ENCODE measurements around the gene SEMA5A.

The SEMA5A gene

GRCh38 chr5:9314558-9314957 lies 231.3 kb downstream of the SEMA5A start:
- no peak for DNase-seq

DNA sequence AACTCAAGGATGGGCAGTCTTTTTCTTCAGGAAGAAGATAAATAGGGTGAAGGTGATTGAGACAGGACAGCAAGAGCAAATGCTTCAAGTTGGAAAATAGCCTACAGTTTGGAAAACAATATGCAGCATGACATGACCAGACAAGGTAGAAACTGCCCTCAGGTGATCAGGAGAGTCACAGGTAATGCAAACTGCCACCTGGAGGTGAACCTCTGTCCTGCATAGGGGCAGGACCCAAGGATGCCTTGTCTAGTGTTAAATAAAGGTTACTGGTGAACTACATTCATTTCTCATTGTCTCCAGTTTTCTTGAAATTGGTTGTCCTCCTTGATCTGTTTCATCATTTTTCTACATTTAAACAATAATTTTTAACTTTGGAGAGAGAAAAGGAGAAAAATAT lies 232.1 kb downstream of the SEMA5A start:
- DNase-seq: no peak

GRCh38 chr5:9307150-9307549 lies 238.7 kb downstream of the SEMA5A start:
- no peak for DNase-seq

DNA sequence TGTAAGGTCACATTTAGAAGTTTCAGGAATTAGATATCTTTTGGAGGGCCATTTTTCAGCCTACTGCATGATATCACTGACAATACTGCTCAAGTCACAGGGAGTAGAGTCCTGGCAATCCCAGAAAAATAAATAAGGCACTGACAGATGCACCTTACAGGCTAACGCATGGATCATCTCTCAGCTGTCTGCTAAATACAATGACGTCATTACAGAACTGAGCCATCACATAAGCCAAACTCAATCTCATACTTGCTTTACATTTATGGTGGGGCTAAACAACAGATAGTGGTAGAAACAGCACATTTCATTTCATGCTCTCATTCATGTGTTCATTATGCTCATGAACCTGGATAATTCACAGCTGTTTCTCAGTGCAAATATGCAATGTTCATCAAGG lies 243.7 kb downstream of the SEMA5A start:
- DNase-seq: no peak

DNA sequence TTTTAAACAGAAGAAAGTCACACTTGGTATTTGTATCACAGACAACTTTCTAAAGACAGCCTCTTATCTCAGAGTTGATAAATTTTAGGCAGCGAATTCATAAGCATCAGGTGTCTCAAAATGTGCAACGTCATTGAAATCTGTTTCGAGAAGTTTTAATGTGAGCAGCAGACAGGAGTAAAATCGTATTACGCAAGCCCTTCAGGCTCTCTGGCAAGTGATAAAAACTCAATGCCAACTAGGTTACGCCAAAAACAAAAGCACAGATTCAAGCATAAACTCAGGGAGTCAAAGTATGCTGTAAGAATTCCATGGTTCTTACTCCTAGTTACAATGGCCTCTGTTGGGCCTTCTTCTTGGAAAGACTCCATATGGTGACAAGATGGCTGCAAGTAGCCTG lies 244.7 kb downstream of the SEMA5A start:
- no peak for DNase-seq

- DNase-seq: no peak
These were observed 248.7 kb downstream of the SEMA5A start for GRCh38 chr5:9297134-9297533.

- DNase-seq: no peak
These were observed 250.4 kb downstream of the SEMA5A start for GRCh38 chr5:9295466-9295801.

DNA sequence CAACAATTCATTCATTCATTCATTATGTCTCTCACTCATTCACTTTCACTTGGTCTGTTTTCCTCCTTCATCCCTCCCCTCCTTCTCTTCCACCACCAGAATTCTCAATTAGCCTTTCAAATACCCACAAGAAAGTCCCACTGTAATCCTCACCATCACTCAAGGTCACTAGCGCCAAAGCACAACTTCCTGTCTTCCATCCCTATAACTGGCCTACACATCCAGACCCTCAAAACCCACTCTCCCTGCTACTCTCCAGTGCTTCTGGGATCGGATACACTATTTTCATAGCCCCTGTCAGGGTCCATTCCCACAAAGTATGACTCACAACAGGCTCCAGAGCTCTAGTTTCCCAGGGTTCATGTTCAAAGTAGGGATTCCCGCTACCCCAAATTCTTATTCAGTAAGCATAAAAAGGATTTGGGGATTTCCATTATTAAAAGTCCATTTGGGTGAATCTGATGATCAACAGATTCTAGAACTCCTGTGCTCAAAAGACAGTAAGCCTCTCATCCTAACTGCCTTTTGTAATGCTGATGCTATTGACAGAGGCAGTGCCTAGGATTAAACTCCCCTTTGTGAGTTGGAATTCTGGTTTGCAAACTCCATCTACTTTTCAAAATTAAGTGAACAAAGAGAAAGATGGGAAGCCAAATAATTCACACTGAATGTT lies 250.9 kb downstream of the SEMA5A start:
- no peak for DNase-seq

DNA sequence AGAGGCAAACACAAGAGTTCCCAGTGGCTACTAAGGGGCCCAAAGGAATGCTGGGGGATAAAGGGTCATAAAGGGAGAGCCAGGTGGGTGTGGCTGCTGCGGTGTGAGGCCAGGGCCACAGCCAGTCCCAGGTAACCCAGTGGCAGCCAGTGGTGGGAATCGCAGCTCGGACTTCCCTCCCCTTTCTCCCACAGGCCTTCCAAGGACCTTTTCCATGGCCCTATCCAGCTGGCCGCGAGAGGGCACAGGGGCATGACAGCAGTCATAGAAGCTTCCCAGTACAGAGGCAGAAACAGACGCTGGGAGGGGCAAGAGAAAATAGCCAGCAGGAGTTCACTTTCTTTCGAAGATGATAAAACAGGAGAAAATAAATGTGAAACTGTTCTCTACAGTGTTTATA lies 257.6 kb downstream of the SEMA5A start:
- DNase-seq: no peak

- DNase-seq: no peak
These were observed 261.0 kb downstream of the SEMA5A start for GRCh38 chr5:9284781-9285307.

- no peak for DNase-seq
These were observed 261.6 kb downstream of the SEMA5A start for GRCh38 chr5:9284272-9284671.

DNA sequence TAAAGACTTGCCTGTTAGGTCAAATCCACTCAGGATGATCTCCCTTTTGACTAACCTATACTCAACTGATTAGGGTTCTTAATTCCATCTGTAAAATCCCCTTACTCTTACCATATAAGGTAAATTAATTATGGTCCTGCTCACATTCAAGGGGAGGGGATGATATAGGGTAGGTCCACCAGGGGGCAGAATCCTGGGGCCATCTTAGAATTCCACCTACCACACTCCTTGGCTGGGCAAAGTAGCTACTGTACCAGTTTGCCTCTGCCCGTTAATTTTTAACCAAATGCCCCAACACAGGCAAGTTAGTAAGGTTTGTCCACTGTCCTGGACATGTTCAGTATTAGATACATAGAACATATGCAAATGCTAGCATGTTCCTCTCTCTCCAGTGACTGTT lies 262.4 kb downstream of the SEMA5A start:
- no peak for DNase-seq

- no peak for DNase-seq
These were observed 262.9 kb downstream of the SEMA5A start for GRCh38 chr5:9283021-9283420.

DNA sequence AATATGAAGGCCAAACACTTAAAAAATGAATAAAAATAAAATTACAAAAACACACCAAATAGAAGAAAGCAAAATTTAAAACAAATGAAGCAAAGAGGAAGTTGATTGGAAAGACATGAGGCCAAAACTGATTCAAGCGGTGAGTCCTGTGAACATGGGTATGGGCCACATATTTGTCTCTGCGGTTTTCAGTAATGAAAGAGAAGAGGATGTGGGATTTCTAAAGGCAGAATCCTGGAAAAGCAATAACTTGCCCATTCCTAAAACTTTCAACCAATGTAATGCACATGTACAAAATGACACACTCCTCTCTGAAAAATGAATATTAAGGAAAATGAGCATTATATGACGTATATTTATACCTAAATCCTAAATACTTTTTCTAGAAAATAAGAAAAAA lies 263.7 kb downstream of the SEMA5A start:
- DNase-seq: no peak

DNA sequence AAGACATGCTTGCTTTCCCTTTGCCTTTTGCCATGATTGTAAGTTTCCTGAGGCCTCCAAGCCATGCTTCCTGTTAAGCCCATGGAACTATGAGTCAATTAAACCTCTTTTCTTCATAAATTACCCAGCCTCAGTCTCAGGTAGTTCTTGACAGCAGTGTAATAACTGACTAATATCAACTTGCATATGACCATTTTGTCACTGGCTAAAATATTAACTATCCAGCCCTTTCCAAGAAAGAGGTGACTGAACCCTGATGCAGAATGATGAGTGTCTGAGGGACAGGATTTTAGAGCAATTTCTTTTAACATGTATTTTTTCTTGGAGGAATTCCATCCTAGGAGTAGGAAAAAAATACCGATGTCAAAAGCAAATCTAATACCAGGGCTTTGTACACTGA lies 266.1 kb downstream of the SEMA5A start:
- DNase-seq: no peak

GRCh38 chr5:9278921-9279603 lies 266.8 kb downstream of the SEMA5A start:
- DNase-seq: no peak

DNA sequence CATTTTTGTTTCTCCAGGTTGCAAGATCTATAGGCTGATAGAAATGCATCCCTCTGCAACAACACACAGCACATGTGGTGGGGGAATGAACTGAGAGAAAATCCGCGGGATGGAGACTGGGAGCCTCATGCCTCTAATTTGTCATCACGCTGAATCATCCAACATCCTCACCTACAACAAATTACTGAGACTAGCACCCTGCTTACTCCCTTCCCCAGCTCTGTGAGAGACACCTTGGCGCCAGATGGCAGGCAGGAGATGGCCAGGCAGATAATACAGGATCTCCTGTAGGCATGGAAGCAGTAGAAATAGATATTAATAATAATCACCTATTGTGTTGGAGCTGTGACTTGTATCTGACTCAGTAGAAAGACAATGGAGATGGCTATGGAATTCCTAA lies 276.9 kb downstream of the SEMA5A start:
- no peak for DNase-seq

DNA sequence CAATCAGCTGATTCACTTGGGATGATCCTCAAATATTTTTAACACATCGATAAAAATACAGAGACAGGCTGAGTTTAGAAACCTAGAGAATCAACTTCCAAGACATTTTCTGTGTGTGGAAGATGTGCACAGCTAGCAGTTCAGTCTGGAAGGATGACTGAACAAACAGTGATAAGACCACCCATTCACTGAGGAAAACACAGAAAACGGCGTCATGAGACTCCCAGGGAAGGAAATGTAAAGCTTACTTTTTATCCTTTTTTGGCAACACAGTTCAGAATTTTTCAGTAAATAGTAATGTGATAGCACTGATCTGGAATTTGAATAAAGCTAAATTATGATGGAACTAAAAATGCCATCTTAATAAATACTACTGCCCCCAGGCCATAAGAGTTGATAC lies 277.6 kb downstream of the SEMA5A start:
- no peak for DNase-seq

- DNase-seq: no peak
These were observed 280.2 kb downstream of the SEMA5A start for GRCh38 chr5:9265441-9266287.

GRCh38 chr5:9264301-9264700 lies 281.6 kb downstream of the SEMA5A start:
- DNase-seq: no peak

- DNase-seq: no peak
These were observed 282.2 kb downstream of the SEMA5A start for GRCh38 chr5:9263656-9264055.

- DNase-seq: no peak
These were observed 294.4 kb downstream of the SEMA5A start for GRCh38 chr5:9251379-9251980.

DNA sequence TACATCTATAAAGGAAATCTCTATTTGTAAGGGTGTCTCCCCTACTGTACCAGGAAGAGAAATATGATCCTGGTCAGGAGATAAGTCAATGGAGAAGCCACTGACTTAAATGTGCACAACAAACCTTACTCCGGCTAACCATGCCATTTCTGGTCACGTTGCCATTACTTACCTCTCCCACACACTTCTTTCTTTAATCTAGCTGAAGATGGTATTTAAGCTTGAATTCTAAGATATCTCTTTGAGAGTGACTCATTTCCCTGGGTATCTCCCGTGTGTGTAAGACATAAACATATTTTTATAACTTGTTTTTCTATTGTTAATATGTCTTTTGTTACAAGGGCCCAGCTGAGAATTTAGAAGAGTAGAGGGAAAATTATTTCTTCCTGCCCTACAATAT lies 296.6 kb downstream of the SEMA5A start:
- DNase-seq: no peak

GRCh38 chr5:9245071-9245470 lies 300.8 kb downstream of the SEMA5A start:
- DNase-seq: no peak

Data from NCI-H187 treated with DMSO at 0.1 percent for 48 hours (cell line).